ENCODE results near the gene KIF26B.

The KIF26B gene

GRCh38 chr1:245512181-245512888 lies 357.6 kb downstream of the KIF26B start:
- no peak for DNase-seq (ENCODE audit: low read depth in 3 of 3)

GRCh38 chr1:245512980-245513578 lies 358.3 kb downstream of the KIF26B start:
- no peak for DNase-seq (ENCODE audit: low read depth in 3 of 3)

- no peak for DNase-seq (ENCODE audit: low read depth in 3 of 3)
Measured at GRCh38 chr1:245516284-245516759, 361.5 kb downstream of the KIF26B start.

GRCh38 chr1:245520611-245521010 lies 365.8 kb downstream of the KIF26B start:
- DNase-seq (ENCODE audit: low read depth in 3 of 3) = no peak

- DNase-seq (ENCODE audit: low read depth in 3 of 3) = no peak
Measured at GRCh38 chr1:245526141-245526540, 371.4 kb downstream of the KIF26B start.

GRCh38 chr1:245528258-245528635 lies 373.5 kb downstream of the KIF26B start:
- no peak for DNase-seq (ENCODE audit: low read depth in 3 of 3)

GRCh38 chr1:245530937-245531336 lies 376.2 kb downstream of the KIF26B start:
- no peak for DNase-seq (ENCODE audit: low read depth in 3 of 3)

GRCh38 chr1:245537992-245538391 lies 383.2 kb downstream of the KIF26B start:
- no peak for DNase-seq (ENCODE audit: low read depth in 3 of 3)

- no peak for DNase-seq (ENCODE audit: low read depth in 3 of 3)
Measured at GRCh38 chr1:245538671-245539070, 383.9 kb downstream of the KIF26B start.

- no peak for DNase-seq (ENCODE audit: low read depth in 3 of 3)
Measured at GRCh38 chr1:245541369-245541768, 386.6 kb downstream of the KIF26B start.

- no peak for DNase-seq (ENCODE audit: low read depth in 3 of 3)
Measured at GRCh38 chr1:245542365-245542764, 387.6 kb downstream of the KIF26B start.

GRCh38 chr1:245544236-245544635 lies 389.5 kb downstream of the KIF26B start:
- no peak for DNase-seq (ENCODE audit: low read depth in 3 of 3)

- no peak for DNase-seq (ENCODE audit: low read depth in 3 of 3)
Measured at GRCh38 chr1:245546875-245547274, 392.1 kb downstream of the KIF26B start.

- no peak for DNase-seq (ENCODE audit: low read depth in 3 of 3)
Measured at GRCh38 chr1:245549996-245550719, 395.4 kb downstream of the KIF26B start.

- no peak for DNase-seq (ENCODE audit: low read depth in 3 of 3)
Measured at GRCh38 chr1:245550720-245551043, 395.9 kb downstream of the KIF26B start.

- DNase-seq (ENCODE audit: low read depth in 3 of 3) = no peak
Measured at GRCh38 chr1:245551536-245551935, 396.8 kb downstream of the KIF26B start.

GRCh38 chr1:245552331-245552730 lies 397.5 kb downstream of the KIF26B start:
- no peak for DNase-seq (ENCODE audit: low read depth in 3 of 3)

- DNase-seq (ENCODE audit: low read depth in 3 of 3) = no peak
Measured at GRCh38 chr1:245556057-245556456, 401.3 kb downstream of the KIF26B start.

GRCh38 chr1:245558069-245558468 lies 403.3 kb downstream of the KIF26B start:
- DNase-seq (ENCODE audit: low read depth in 3 of 3) = no peak

GRCh38 chr1:245560316-245560859 lies 405.6 kb downstream of the KIF26B start:
- no peak for DNase-seq (ENCODE audit: low read depth in 3 of 3)

GRCh38 chr1:245561665-245562234 lies 407.0 kb downstream of the KIF26B start:
- no peak for DNase-seq (ENCODE audit: low read depth in 3 of 3)

GRCh38 chr1:245566134-245566533 lies 411.3 kb downstream of the KIF26B start:
- DNase-seq (ENCODE audit: low read depth in 3 of 3) = no peak

All from stimulated activated CD4-positive, alpha-beta T cell treated with anti-CD3 and anti-CD28 coated beads, TNF-alpha, amount 100 ng/mL, for 48 hours (primary cell).